Dermis microvascular lymphatic vessel endothelial cell (primary cell): ENCODE data around the gene HEXIM2. TPM values are rescaled to one million over a fixed set of nuclear protein-coding genes. Genes with fewer than 3 reads are reported as not detected.
"Not testable (repeated sequence)": the region's sequence is repeated elsewhere in the genome, so short reads cannot be mapped to it uniquely, and the experiment has no call there.

Experiments
- DNase-seq, 2 donors: peaks; one replicate each; pipeline versions ENCODE4 v3.0.0 to v3.0.0-alpha.2; 2010; ENCODE audit warnings: low read depth in 2 of 2
- total RNA-seq: library from RNA; depleted of rRNA; stranded (reverse); fragments of >200 nt; gene quantifications from 2 replicates; pipeline ENCODE4 v1.2.1, GENCODE V29; 2014

The HEXIM2 gene, protein sequence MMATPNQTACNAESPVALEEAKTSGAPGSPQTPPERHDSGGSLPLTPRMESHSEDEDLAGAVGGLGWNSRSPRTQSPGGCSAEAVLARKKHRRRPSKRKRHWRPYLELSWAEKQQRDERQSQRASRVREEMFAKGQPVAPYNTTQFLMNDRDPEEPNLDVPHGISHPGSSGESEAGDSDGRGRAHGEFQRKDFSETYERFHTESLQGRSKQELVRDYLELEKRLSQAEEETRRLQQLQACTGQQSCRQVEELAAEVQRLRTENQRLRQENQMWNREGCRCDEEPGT
- total RNA-seq, result 3.2 and 3.7 TPM in 2 replicates

- peak; percentile 100 for DNase-seq
Observed at GRCh38 chr17:45161288-45162024, at the start of gene HEXIM2. Gene HEXIM2 (plus strand): TSS chr17:45161875. CDS start chr17:45162794, 919 bp downstream.

DNA sequence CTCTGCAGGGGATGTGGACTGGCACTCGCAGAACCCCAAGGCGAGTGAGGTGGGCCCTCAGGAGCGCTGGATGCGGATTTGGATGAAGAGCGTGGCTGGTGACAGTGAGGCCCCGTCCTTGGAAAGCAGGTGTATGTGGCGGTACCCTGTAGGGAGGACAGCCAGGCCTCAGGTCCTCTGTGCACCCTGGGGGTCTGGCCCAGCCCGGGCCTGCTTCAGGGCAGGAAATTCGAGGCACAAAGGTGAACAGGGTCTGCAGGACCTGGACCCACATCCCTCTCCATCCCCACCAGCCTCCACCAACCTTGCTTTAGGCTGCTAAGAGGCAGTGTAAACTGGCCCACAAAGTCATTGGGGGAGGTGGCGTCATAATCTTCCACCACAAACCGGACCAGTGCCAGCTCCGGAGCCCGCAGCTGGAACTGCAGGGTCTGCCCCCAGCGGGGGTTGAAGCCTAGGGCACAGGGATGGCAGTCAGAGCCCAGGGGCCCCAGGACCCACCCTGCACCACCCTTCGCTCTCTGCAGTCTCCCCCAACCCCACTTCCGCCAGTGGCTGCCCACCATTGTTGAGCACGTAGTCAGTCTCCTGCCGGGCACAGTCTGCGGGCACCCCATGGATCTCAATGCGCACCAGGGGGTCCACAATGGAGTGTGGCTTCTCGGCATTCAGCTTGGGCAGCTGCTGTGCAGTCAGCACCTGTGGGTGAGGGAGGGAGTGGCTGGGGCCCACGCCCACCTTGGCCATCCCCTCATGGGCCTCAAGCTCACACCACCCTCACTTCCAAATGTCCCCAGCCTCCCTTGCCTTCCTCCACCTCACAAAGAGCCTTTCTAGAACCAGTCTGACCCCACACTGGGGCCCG is 48.9 kb upstream of the HEXIM2 start:
- no peak for DNase-seq

- DNase-seq, result no peak
Observed at GRCh38 chr17:45113424-45113754, 48.3 kb upstream of the HEXIM2 start.

GRCh38 chr17:45114117-45114932 is 47.4 kb upstream of the HEXIM2 start:
- no peak for DNase-seq

DNA sequence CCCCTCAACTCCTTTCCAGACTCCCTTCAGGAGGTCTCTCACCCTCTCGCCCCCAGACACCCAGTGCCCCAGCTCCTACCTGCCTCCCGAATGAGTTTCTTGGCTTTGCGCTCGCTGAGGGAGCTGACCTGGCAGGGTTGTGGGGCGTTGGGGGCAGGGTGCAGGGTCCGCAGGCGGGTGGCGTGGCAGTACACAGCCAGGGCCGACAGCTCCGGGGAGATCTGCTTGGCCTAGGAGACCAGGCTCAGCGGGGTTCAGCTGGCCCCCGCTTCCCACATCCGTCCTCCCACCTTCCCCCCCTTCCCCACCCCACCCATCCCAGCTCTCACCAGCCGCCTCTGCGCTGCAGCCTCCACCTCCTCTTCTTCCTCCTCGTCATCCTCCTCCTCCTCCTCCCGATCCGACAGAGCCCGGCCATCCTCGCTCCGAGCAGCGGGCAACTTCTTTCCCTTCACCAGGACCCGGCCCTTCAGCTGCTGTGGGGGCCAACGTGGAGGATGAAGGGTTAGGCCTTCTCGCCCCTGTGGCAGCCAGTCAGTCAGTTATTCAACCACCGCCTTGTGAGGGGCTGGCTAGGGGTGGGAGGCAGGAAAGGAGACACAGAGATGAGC is 46.6 kb upstream of the HEXIM2 start:
- DNase-seq, result no peak

GRCh38 chr17:45115871-45116270 is 45.8 kb upstream of the HEXIM2 start:
- DNase-seq, result no peak

DNA sequence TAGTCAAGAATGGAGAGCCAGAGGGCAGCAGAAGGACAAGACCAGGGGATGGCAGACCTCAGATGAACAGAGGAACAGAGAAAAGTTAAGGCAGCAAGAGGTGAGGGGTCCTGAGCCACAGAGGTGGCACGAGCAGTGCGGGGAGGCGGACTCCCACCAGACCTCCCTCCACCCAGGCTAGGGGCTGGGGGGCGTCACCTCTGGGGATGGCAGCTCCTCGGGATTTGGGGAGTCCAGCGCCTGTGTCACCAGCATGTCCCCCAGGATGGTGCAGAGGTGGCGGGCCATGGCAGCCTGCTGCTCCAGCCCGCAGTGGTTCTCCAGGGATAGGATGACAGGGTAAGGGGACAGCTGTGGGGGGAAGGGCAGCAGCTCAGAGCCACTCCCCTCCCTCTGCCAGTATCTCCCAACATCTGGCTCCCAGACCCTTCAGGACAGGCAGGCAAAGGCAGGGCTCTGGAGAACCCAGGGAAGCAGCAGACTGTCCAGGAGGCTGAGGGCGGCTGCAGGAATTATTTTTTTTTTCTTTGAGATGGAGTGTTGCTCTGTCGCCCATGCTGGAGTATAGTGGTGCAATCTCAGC is 45.1 kb upstream of the HEXIM2 start:
- no peak for DNase-seq

DNA sequence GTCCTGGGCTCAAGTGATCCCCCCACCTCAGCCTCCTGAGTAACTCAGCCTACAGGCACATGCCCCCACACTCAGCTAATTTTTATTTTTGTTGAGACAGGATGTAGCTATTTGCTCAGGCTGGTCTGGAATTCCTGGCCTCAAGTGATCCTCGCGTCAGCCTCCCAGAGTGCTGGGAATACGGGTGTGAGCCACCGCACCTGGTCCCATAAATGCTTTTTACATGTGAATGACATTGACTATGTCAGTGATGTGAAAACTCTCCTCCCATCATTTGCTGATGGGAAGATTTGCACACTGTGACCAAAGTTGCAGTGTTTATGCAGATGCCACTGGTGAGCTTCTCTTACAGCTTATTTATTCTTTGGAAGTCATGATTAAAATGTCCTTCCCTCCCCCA is 44.3 kb upstream of the HEXIM2 start:
- DNase-seq, result no peak

- no peak for DNase-seq
Observed at GRCh38 chr17:45117848-45118646, 43.6 kb upstream of the HEXIM2 start.

- no peak for DNase-seq
Observed at GRCh38 chr17:45118691-45119090, 43.0 kb upstream of the HEXIM2 start.

DNA sequence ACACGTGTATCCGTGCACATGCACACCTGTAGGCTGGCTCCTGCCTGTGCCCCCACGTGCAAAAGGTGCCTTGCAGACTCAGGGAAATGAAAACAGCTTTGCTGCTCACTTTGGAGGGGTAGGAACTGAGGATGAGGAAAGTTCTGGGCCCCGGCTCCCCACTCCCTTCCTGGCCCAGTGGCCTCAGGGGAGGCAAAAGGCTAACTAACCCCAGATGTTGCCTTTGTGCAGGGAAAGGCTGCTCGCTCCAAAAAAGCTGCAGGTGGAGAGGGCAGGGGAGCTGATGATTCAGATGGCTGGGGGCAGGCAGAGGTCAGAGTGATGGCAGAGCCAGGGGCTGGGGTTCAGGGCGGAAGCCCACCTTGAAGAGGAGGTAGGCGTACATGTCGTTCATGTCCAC is 41.7 kb upstream of the HEXIM2 start:
- DNase-seq, result no peak

GRCh38 chr17:45120558-45120957 is 41.1 kb upstream of the HEXIM2 start:
- DNase-seq, result no peak

DNA sequence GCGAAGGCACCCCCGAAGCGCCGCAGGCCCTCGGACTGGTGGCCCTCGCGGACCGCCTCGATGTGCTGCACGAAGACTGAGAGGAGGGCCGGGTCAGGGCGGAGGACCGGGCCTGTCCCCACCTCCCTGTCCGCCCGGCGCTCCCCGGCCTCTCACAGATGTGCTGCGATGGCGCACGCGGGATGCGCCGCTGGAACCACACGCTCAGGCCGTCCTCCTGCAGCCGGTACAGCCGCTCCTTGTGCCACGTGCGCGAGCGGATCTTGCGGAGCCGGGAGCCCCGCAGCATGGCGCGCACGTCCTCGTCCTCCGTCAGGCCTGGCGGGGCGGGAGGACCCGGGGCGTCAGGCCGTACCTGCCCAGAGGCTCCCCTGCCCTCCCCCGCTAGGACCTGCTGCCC is 40.6 kb upstream of the HEXIM2 start:
- no peak for DNase-seq

DNA sequence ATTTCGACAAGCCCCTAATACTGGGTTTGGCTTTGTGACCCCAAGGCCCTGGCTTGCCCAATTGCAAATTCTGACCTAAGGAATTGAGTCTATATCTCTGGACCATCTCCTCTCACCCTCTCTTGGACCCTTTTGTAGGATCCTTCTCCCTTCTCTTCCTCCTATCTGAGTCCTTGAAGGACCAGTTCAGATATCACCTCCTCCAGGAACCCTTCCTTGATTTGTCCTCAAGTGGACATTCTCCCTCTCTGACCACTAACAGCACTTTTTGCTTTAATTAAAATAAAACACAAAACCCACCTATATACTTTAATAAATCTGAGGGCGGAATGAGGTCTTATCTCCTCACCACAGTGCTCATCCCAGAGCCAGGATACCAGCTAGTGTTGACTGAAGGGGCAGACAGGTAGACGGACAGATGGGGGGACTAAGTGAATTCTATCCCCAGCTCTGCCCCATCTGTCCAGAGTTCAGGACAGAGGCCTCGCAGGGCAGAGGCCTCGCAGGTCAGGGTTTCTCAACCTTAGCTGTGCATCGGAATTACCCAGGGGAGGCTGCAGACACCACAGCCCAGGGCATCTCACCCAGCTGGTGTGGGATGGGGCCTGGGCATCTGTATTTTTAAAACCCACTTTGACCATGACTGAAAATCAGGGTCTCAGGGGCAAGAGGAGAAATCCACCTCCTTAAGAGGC is 38.5 kb upstream of the HEXIM2 start:
- DNase-seq, result no peak

DNA sequence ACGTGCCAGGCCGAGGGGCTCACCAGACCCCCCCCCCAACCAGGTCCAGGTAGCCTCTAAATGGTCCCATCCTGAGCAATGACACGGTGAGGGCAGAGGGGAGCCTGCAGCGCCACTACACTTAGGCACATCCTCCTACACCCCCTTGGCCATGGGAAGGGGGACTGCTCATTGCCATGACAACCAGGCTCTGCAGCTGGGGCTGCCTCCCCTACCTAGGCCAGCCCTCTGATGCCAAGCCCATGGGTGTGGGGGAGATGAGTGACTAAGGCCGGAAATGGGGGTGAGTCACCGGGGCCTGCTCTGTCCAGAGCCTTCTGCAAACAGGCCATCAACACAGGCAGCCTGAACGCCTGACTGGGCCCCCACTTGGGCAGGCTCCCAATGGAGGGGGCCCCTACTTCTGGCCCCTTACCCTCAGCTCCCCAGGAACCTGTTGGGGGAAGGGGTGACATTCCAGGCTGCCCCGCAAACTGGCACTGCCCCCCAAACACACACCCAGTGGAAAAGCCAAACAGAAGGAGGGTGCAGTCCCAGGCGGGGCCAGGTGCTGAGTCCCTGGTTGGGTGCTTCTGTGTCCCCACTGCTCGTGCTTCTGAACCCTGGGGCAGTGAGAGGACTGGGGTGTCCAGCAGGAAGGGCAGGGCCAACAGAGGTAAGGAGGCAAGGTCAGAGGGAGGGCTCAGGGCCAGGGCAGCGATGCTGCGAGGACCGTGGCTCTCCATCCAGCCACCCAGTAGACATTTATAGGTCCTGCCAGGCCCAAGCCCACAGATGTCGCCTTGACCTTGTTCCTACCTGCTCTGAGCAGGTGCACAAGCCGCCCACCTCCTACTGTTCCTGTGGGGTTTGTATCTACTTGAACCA is 37.5 kb upstream of the HEXIM2 start:
- peak; percentile 77 to 96 for DNase-seq

- DNase-seq, result not testable (repeated sequence)
Observed at GRCh38 chr17:45124797-45125122, 36.9 kb upstream of the HEXIM2 start.

GRCh38 chr17:45125509-45125908 is 36.2 kb upstream of the HEXIM2 start:
- no peak for DNase-seq

DNA sequence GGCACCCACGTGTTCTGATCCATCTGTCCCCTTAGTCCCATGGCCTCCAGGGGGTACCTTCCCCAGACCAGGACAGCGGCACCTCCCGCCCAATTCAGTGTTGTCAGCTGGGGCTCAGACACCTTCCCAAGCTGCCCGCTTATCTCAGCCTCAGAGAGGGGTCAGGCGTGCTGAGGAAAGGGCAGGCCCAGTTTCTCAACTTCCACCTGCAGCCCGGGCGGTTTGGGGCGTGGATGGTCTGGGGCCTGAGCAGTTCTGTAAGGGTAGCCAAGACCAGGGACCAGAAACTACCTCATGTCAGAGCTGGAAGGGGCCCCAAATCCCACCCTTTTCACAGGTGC is 34.5 kb upstream of the HEXIM2 start:
- no peak for DNase-seq
